ENCODE results near the gene FDX2. TPM values are rescaled to one million over a fixed set of nuclear protein-coding genes. Genes with fewer than 3 reads are reported as not detected.

FDX2 gene
- total RNA-seq, 1 experiment from 2014 or later: 21.0 TPM

- Histone ChIP-seq H2AFZ (ENCODE audit: low read depth, low read length, poor library complexity, severe bottlenecking) (no peak overlapping the region), H3K4me3 (replicated peaks in 1 of 2; ENCODE audit: low read depth in 1 of 2, low read length in 2 of 2) (no peak overlapping the region), H3K9me2 (ENCODE audit: insufficient read depth) (no peaks in the 10 kb centered on the region), H3K36me3 (ENCODE audit: control insufficient read depth in 1 of 2, insufficient read depth in 2 of 2, low read length in 2 of 2) (peaks cover 13 to 28% of the 10 kb centered on the region in 2 experiments; a peak in 3 of 4 replicates), H3K27ac (ENCODE audit: low read depth, low read length) (no peak overlapping the region; the same call in 1 of the 2 replicates), H3K79me2 (ENCODE audit: insufficient read depth, low read length) (0 out of 2 replicates have a peak, but pooled peaks cover 4% of the 10 kb centered on the region), H3K27me3 (ENCODE audit: insufficient read depth, low read length) (no peaks in the 10 kb centered on the region), H3K4me2 (ENCODE audit: low read length) (no peak overlapping the region), H4K20me1 (ENCODE audit: insufficient read depth) (no peaks in the 10 kb centered on the region), H3K4me1 (ENCODE audit: control insufficient read depth in 1 of 2, insufficient read depth in 2 of 2, low read length in 2 of 2) (peaks cover 4 to 21% of the 10 kb centered on the region in 2 experiments; a peak in 3 of 4 replicates), H3K9ac (ENCODE audit: low read length) (no peak overlapping the region), H3K9me3 (ENCODE audit: control insufficient read depth in 1 of 2, insufficient read depth in 1 of 2, low read depth in 1 of 2, low read length in 2 of 2) (no peaks in the 10 kb centered on the region)
- RAD21 ChIA-PET (ENCODE audit: low non-redundant PET in 1 of 2, low total read pairs in 2 of 2, uncharacterized antibody in 2 of 2, unreplicated experiment in 2 of 2): no interaction called here
- intact Hi-C loops (cut with micrococcal nuclease): no loop called here
- ATAC-seq: no peak
- CTCF ChIA-PET: no interaction called here
- POLR2A ChIA-PET: interaction anchor here (1.2 kb wide), 1 partner anchor 30 kb away, joined by 3 read pairs; no protein-coding TSS in a partner anchor
- TF ChIP-seq POLR2A (IDR thresholded peaks at IDR 0.05; ENCODE audit: borderline replicate concordance, extremely low read depth, insufficient read depth, insufficient read length): no peak
- no peak for DNase-seq (ENCODE audit: low read depth, low spot score)
- no TSS peak for BruUV-seq (replicated peaks)
Observed at GRCh38 chr19:10318807-10319682, 3.2 kb upstream of the FDX2 start.

- Histone ChIP-seq H3K27me3 (ENCODE audit: insufficient read depth, low read length) (no peaks in the 10 kb centered on the region), H2AFZ (ENCODE audit: low read depth, low read length, poor library complexity, severe bottlenecking) (no peak overlapping the region), H3K27ac (ENCODE audit: low read depth, low read length) (no peak overlapping the region), H3K9ac (ENCODE audit: low read length) (no peak overlapping the region), H4K20me1 (ENCODE audit: insufficient read depth) (no peaks in the 10 kb centered on the region), H3K36me3 (ENCODE audit: control insufficient read depth in 1 of 2, insufficient read depth in 2 of 2, low read length in 2 of 2) (peaks cover 12 to 24% of the 10 kb centered on the region in 2 experiments; a peak in 3 of 4 replicates), H3K9me2 (ENCODE audit: insufficient read depth) (no peaks in the 10 kb centered on the region), H3K9me3 (ENCODE audit: control insufficient read depth in 1 of 2, insufficient read depth in 1 of 2, low read depth in 1 of 2, low read length in 2 of 2) (no peaks in the 10 kb centered on the region), H3K4me3 (replicated peaks in 1 of 2; ENCODE audit: low read depth in 1 of 2, low read length in 2 of 2) (no peak overlapping the region), H3K79me2 (ENCODE audit: insufficient read depth, low read length) (0 out of 2 replicates have a peak, but pooled peaks cover 4% of the 10 kb centered on the region), H3K4me2 (ENCODE audit: low read length) (no peak overlapping the region), H3K4me1 (ENCODE audit: control insufficient read depth in 1 of 2, insufficient read depth in 2 of 2, low read length in 2 of 2) (peaks cover 4 to 21% of the 10 kb centered on the region in 2 experiments; a peak in 3 of 4 replicates)
- intact Hi-C loops (cut with micrococcal nuclease): no loop called here
- TF ChIP-seq SIN3A (IDR thresholded peaks at IDR 0.05; ENCODE audit: low read depth) (no peak), EZH2phosphoT487 (IDR thresholded peaks at IDR 0.05; ENCODE audit: borderline replicate concordance) (no peak), CBX3 (IDR thresholded peaks at IDR 0.05; ENCODE audit: low read depth) (no peak), YY1 (IDR thresholded peaks at IDR 0.05; ENCODE audit: extremely low read depth, insufficient replicate concordance, low read depth, low read length) (no peak), RAD21 (IDR thresholded peaks at IDR 0.05; ENCODE audit: low read depth) (no peak), EGR1 (IDR thresholded peaks at IDR 0.05; ENCODE audit: low read depth) (no peak), POLR2A (IDR thresholded peaks at IDR 0.05; ENCODE audit: borderline replicate concordance, extremely low read depth, insufficient read depth, insufficient read length) (no peak), EZH2 (IDR thresholded peaks at IDR 0.05) (no peak), TCF7L2 (IDR thresholded peaks at IDR 0.05; ENCODE audit: borderline replicate concordance, extremely low read depth, insufficient read depth, insufficient read length) (no peak), ZNF274 (IDR thresholded peaks at IDR 0.05; ENCODE audit: low read depth, low read length) (no peak)
- TF ChIP-seq, protein P1, sequence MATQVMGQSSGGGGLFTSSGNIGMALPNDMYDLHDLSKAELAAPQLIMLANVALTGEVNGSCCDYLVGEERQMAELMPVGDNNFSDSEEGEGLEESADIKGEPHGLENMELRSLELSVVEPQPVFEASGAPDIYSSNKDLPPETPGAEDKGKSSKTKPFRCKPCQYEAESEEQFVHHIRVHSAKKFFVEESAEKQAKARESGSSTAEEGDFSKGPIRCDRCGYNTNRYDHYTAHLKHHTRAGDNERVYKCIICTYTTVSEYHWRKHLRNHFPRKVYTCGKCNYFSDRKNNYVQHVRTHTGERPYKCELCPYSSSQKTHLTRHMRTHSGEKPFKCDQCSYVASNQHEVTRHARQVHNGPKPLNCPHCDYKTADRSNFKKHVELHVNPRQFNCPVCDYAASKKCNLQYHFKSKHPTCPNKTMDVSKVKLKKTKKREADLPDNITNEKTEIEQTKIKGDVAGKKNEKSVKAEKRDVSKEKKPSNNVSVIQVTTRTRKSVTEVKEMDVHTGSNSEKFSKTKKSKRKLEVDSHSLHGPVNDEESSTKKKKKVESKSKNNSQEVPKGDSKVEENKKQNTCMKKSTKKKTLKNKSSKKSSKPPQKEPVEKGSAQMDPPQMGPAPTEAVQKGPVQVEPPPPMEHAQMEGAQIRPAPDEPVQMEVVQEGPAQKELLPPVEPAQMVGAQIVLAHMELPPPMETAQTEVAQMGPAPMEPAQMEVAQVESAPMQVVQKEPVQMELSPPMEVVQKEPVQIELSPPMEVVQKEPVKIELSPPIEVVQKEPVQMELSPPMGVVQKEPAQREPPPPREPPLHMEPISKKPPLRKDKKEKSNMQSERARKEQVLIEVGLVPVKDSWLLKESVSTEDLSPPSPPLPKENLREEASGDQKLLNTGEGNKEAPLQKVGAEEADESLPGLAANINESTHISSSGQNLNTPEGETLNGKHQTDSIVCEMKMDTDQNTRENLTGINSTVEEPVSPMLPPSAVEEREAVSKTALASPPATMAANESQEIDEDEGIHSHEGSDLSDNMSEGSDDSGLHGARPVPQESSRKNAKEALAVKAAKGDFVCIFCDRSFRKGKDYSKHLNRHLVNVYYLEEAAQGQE (IDR thresholded peaks at IDR 0.05; ENCODE audit: low read depth): no peak
- TF ChIP-seq, protein P2, sequence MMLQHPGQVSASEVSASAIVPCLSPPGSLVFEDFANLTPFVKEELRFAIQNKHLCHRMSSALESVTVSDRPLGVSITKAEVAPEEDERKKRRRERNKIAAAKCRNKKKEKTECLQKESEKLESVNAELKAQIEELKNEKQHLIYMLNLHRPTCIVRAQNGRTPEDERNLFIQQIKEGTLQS (IDR thresholded peaks at IDR 0.05): no peak
- ChIA-PET CTCF (no interaction called here), POLR2A (interaction anchor here (1.2 kb wide), 1 partner anchor 29 kb away, joined by 3 read pairs; no protein-coding TSS in a partner anchor), RAD21 (ENCODE audit: low non-redundant PET in 1 of 2, low total read pairs in 2 of 2, uncharacterized antibody in 2 of 2, unreplicated experiment in 2 of 2) (no interaction called here)
- no TSS peak for BruUV-seq (replicated peaks)
- ATAC-seq (no peak), DNase-seq (ENCODE audit: low read depth, low spot score) (no peak)
Observed at GRCh38 chr19:10317857-10318462, 2.1 kb upstream of the FDX2 start.
